ENCODE data around the gene DPM2.

DPM2 gene

DNA sequence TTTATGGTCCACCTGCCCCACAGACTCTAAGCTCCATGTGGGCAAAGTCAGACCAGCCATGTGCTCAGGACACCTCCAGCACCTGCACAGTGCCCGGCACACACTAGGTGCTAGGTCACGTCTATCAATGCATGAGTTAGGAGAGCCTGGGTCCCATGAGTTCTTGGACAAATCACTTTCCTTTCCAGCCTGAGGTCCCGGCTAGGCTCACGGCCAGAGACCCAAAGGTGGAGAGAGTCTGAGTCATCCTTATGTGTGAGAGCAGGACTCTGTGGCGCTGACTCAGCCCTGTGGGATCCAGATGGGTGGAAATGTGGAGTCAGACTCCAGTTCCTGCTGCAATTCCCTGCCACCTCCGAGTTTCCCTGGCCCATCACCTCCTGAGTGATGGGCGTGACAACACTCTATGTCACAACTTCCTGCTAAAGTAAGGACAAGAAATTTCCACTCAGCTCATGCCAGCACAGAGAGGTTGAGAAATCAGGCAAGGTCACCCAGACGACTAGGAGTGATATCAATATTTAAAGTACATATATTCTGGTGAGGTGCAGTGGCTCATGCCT, 18.3 kb downstream of the DPM2 start:
- no peak for DNase-seq (ENCODE audit: low read depth in 2 of 2)

DNA sequence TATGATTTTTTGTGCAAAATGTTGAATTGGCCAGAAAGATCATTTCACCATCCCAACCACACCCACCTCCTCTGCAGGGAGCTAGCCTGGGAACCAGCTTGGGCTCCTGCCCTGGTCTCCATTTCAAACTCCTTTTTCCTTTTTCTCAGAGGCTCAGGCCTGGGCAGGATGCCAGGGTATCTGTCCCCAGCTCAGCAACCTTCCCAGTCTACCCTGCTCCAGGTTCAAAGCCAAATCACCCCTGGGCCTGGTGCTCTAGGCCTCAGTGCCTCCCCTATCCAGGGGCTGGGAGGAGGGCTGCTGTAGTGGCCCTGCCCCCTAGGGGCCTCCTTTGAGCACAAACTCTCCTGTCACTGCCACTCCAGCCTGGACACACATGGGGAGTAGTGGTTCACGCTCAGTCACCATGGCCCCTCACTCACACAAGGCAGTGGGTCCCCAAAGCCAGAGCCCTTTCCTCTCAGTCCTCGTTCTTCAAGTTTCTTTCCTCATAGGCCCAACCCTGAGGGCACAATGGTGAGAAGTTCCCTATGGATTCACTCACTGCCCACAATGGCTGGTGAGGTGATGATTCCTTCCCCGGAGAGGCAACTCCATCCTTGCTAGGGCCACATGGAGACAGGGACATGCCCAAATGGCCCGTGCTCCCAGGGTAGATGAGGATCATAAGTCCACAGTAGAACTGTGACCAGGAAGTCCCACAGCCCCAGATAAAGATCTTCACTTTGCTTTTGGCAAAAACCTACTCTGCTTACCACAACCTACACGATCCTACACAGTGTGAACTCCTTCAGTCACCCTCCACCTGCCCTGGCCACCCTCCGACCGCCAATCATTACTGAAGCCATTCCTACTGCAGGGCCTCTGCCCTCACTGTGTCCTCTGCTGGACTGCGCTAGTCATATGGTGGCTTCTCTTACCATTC, 19.2 kb downstream of the DPM2 start:
- DNase-seq (ENCODE audit: low read depth in 2 of 2), result no peak

DNA sequence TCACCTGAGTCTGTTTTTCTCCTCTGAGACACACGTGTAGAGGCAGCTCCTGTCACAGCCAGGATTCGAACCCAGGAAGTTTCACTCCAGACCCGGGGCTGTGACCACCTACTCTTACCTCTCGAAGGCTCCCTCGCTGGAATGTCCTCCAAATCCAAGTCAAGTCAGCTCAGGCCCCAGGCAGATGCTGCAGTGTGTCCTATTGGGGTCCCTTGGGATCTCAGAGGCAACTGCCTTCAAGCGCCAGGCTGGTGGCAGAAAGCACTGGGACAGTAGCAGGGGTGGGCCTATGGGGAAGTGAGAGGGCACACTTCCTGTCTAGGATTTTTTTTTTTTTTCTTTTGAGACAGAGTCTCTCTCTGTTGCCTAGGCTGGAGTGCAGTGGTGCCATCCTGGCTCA, 20.1 kb downstream of the DPM2 start:
- no peak for DNase-seq (ENCODE audit: low read depth in 2 of 2)

GRCh38 chr9:127916720-127917581, 20.7 kb downstream of the DPM2 start, which contains the start of gene ST6GALNAC4:
TSS of gene ST6GALNAC4 (minus strand) at chr9:127917041. CDS start at chr9:127916419, 622 bp downstream.
- DNase-seq (ENCODE audit: low read depth in 2 of 2), result peak; percentile 93 to 95

DNA sequence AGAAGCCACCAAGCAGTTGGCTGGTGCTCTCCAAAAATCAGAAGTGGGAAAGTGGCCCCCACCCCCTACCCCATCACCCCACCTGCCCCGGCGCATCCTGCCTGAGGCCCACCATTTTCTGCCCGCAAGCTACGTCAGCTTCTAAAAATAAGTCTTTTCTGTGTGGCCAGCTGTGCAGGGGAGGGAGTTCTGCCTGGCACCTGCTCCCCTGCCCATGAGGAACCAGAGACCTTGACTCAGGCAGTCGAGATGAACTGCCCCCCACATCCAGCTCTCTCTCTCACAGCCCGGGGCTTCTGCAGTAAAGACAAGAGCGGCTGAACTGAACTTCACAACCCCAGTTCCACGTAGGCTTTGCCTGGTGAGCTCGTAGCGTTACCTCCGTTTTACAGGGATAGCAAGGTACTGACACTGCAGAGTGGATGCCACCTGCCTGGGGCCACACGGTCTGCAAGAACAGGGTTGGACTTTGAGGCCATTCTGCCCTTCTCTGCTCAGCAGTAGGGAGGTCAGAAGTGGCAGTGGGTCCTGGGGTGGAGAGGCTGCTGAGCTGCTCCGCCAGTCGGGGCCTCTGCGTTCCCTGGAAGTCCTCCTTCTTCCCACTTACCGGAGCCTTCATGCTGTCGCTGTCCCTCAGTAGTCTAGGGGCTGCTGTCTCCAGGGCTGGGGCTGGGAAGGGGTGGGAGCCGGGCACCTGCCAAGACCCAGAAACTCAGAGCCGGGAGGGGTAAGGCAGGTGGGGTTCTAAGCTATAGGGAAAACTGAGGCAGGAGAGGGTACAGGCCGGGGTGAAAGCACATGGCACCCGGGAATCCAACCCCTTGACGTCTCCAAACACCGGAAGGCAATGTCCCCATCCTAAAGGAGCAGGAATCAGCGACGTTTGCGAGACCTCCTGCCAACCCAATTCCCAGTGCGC, 21.6 kb downstream of the DPM2 start:
- no peak for DNase-seq (ENCODE audit: low read depth in 2 of 2)

DNA sequence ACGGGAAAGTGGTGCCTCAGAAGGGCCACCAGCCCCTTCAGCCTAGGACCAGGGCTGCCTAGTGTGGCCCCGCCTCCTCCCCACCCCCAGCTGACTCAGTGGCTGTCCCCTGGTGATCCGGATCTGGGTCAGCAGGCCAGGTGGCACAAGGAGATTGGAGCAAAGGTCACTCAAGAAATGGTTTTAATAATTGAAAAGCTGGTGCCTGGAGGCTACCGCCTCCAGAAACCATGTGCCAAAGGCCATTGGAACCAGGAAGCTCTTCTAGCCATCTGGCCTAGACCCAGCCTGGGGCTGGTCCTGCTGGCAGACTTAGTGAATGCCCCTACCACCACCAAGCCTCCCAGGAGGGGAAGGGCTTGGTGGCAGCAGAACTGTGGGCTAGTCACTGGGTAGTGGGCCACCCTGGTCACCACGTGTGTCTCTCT, 22.3 kb downstream of the DPM2 start:
- DNase-seq (ENCODE audit: low read depth in 2 of 2), result no peak

GRCh38 chr9:127913682-127914081, 24.0 kb downstream of the DPM2 start:
- DNase-seq (ENCODE audit: low read depth in 2 of 2), result no peak

DNA sequence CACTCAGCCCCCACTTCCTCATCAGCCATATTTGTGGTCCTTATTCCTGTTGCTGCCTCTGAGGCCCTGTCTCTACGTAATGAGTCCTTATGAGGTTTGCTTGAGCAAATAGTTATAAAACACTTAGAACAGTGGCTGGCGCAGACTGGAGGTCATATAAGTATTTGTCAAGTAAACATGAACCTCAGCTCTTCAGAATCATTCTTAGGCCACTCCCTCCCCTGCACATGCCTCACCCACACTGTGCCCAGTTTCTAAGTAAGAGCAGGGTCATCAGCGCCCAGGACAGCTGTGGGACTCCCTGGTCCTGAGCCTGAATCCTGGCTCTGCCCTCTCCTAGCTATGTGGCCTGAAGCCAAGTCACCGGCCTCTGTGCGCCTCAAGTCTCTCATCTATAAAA, 24.8 kb downstream of the DPM2 start:
- no peak for DNase-seq (ENCODE audit: low read depth in 2 of 2)

GRCh38 chr9:127912296-127912695, 25.4 kb downstream of the DPM2 start:
- no peak for DNase-seq (ENCODE audit: low read depth in 2 of 2)

GRCh38 chr9:127910613-127911205, 26.9 kb downstream of the DPM2 start:
- DNase-seq (ENCODE audit: low read depth in 2 of 2), result no peak

GRCh38 chr9:127909839-127910273, 27.8 kb downstream of the DPM2 start:
- no peak for DNase-seq (ENCODE audit: low read depth in 2 of 2)

- DNase-seq (ENCODE audit: low read depth in 2 of 2), result no peak
Measured at GRCh38 chr9:127908660-127908926, 29.1 kb downstream of the DPM2 start.

DNA sequence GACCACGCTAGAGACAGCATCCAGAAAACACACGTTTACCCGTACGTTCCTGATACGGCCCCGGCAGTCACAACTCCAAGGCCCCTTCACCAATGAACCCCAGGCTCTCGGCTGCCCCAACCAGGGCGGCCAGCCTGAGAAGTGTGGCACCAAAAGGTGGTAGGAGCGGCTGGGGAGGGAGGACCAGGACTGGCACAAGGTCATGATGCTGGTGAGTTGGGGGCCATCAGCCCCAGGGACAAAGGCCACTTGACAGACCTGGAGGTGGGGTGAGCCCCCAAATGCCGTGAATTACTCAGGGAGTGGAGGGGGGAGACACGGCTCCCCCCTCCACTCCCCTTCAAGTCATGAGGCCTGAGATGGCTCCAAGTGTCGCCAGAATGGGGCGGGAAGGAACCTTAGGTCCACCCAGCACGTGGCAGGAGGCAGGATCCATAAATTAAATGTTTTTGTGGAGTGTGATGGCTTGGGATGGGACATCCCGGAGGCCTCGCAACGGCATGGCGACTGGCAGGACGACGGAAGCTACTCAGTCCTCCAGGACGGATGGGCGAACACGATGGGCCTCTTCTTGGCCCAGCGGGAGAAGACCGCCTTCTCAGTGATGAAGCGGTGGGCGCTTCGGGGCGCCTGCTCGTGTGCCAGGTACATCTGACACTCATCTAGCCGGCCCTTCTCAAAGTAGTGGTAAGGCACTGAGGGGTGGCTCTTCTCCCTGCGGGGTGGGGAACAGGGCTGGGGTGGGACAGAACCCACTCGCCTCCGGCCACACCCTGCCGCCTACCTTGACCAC, 29.6 kb downstream of the DPM2 start:
- DNase-seq (ENCODE audit: low read depth in 2 of 2), result no peak

GRCh38 chr9:127905788-127906191, 31.9 kb downstream of the DPM2 start:
- DNase-seq (ENCODE audit: low read depth in 2 of 2), result peak; percentile 47 to 53

DNA sequence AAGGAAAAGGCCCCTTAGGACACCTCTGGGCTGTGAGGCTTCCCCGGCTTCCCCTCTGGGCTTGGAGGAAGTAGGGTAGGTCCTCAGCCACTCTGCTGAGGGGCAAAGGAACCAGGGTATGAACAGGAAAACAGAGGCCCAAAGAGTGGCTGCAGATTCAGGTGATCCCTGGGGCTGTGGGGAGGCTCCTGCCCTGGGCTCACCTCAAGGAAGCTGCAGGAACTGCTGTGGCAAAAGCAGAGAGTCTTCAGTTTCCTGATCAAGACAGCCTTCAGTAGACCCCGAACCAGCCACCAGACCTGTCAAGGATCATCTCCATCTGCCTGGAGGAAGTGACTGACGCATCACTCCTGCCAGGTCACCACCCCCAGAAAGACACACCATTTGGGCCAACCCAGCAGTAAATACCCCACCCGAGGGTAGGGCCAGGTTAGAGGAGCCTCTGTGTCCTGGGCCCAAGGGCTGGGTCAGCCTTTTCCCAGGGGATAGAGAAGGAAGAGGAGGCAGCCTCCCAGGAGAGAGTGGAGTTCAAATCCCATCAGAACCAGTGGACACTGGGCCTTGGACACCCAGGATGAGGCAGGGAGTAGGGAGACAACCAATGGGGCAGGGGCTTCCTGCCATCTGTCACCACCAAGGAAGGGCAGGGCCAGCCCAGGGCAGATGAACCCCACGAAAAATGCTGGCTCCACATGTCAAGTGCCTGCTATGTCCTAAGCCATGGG, 32.5 kb downstream of the DPM2 start:
- DNase-seq (ENCODE audit: low read depth in 2 of 2), result peak in 1 of 2 donors; percentile 44

GRCh38 chr9:127904561-127905003, 33.1 kb downstream of the DPM2 start:
- no peak for DNase-seq (ENCODE audit: low read depth in 2 of 2)

DNA sequence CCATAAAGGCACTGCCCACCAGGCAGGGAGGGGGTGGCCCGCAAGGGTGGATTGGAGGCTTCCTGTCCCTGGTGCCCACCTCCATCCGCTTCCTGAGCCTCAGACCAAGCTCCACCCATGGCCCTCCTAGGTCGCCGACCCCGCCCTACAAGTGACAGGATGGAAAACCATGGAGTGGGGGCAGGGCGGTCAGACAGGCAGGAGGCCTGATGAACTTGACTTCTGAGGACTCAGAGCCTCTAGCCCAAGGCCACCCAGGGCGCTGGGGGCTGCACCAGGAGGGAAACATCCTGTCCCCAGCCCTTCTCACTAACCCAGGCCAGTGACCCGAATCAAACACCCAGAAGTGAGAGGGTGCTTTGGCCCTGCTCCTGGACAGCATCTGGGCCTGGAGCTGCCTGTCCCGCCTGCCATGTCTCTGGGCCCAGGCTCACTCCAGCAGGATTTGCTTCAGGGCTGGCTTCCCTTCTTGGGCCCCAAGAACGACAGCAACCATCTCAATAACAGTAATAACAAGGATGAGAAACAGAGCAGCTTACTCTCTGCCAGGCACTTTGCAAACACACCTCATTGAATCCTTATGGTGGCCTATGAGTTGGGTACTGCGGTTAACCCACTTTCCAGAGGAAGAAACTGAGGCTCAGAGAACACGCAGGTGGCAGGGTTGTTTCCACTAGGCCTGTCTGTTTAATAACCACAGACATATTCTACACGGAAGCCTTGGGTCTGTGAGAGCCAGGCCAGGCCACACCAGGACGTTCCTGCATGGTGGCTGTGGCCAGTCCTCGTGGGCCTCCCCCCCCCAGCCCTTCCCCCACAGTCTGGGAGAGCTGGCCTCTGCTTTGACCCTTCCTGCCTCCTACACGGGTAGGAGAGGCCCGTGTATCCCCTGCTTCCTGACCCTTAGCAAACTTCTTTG, 33.8 kb downstream of the DPM2 start:
- peak in 1 of 2 donors; percentile 58 for DNase-seq (ENCODE audit: low read depth in 2 of 2)

Measured in stimulated activated CD8-positive, alpha-beta memory T cell treated with anti-CD3 and anti-CD28 coated beads, Interleukin-2, amount 100 ng/mL, for 1 hour (primary cell).